K562 (cell line): Measurements from ENCODE around the gene BCL2L13. TPM values are rescaled to one million over a fixed set of nuclear protein-coding genes. Genes with fewer than 3 reads are reported as not detected.

Experiments
- ADNP ChIP-seq: fragments of 200-800 bp; sonication (Bioruptor generic); IDR thresholded peaks from 2 replicates; pipeline ENCODE4 v1.6.1; 2016; ENCODE audit warnings: missing genetic modification characterization, missing compliant biosample characterization
- ARID1B ChIP-seq: fragments of 450-650 bp; IDR thresholded peaks from 2 replicates; pipeline ENCODE4 v1.6.1; 2016; ENCODE audit warnings: antibody characterized with exemption, mild to moderate bottlenecking, inconsistent platforms
- CBFA2T2 ChIP-seq: fragments of 450-650 bp; conservative IDR thresholded peaks from 2 replicates; pipeline ENCODE4 v1.6.1; 2017; ENCODE audit warnings: mild to moderate bottlenecking
- HINFP ChIP-seq: fragments of 450-650 bp; conservative IDR thresholded peaks from 2 replicates; pipeline ENCODE4 v1.6.1; 2016; ENCODE audit warnings: missing genetic modification characterization, low read depth, mild to moderate bottlenecking, control low read depth, missing compliant biosample characterization
- OTX1 ChIP-seq: fragments of 450-650 bp; formaldehyde crosslinking; IDR thresholded peaks from 2 replicates; pipeline ENCODE4 v1.4.0; 2022; ENCODE audit warnings: mild to moderate bottlenecking
- PRPF4 ChIP-seq: fragments of 200-400 bp; formaldehyde crosslinking; IDR thresholded peaks from one replicate; pipeline ENCODE4 v1.6.1; 2017; ENCODE audit warnings: low read length, low read depth, mild to moderate bottlenecking; ENCODE audit not compliant: insufficient read depth, poor library complexity, severe bottlenecking
- RHOXF2B ChIP-seq: fragments of 250-450 bp; sonication (Bioruptor Pico); conservative IDR thresholded peaks from 2 replicates; pipeline ENCODE4 v1.5.1; 2021
- RREB1 ChIP-seq: fragments of 250-450 bp; sonication (Bioruptor Pico); IDR thresholded peaks from 2 replicates; pipeline ENCODE4 v1.4.0; 2020
- XRCC5 ChIP-seq: fragments of 200-400 bp; formaldehyde crosslinking; IDR thresholded peaks from 2 replicates; pipeline ENCODE4 v1.6.1; 2017; ENCODE audit warnings: low read depth, mild to moderate bottlenecking, low read length
- ZNF121 ChIP-seq: sonication (generic); formaldehyde crosslinking; conservative IDR thresholded peaks from 2 replicates; pipeline ENCODE4 v1.8.0; 2022; ENCODE audit warnings: missing genetic modification reagents
- ZNF639 ChIP-seq, 2 experiments: fragments of 200-800 bp in 1 of 2; sonication (Bioruptor generic) in 1 of 2; sonication (generic) in 1 of 2; formaldehyde crosslinking in 1 of 2; IDR thresholded peaks in 1 of 2; conservative IDR thresholded peaks in 1 of 2; 2 replicates each; pipeline versions ENCODE4 v1.5.0 to v1.6.1; 2016 to 2020; ENCODE audit warnings: missing compliant biosample characterization in 1 of 2, missing genetic modification characterization in 1 of 2, missing genetic modification reagents in 1 of 2
- polyA plus RNA-seq, 8 experiments: library from polyadenylated mRNA; depleted of rRNA in 4 of 8; stranded (reverse) in 5 of 8; unstranded in 3 of 8; fragments of >200 nt; fragmentation: Nextera tagmentation in 2 of 8; fragmentation: Illumina TruSeq in 1 of 8; extraction: Ambion mirVana in 2 of 8; extraction: Trizol in 1 of 8; gene quantifications; 2 replicates each; pipeline versions ENCODE4 v1.2.1 to v1.2.3, GENCODE V29; 2011 to 2014; ENCODE audit warnings: inconsistent platforms in 1 of 8, missing spikeins in 1 of 8
- total RNA-seq, 7 experiments: library from RNA; depleted of rRNA in 6 of 7; stranded (reverse); fragments of >200 nt in 6 of 7; fragmentation: Illumina TruSeq in 2 of 7; extraction: Trizol in 2 of 7; gene quantifications; 2 replicates each; pipeline versions ENCODE4 v1.2.1 to v1.2.3, GENCODE V29; 2011 to 2021; ENCODE audit warnings: low replicate concordance in 1 of 7

BCL2L13 gene
- total and polyA plus RNA-seq, 9 of the 15 experiments (the other 6 are each of a cell fraction or from before 2014, with no cell fraction given) = 41.5 to 63.4 (median 56.5) TPM

- TF ChIP-seq HINFP (tag) (no peak), RHOXF2B (peak; percentile 80; the same call in 1 of the 2 replicates), ZNF639 (CRISPR knock-in tag; conservative IDR thresholded peaks at IDR 0.05 in 1 of 2, IDR thresholded peaks at IDR 0.05 in 1 of 2) (peak in 1 of 2 experiments; percentile 10; a peak in 2 of 4 replicates), PRPF4 (no peak), ADNP (no peak), OTX1 (CRISPR knock-in tag) (no peak; the same call in 1 of the 2 replicates), ZNF121 (no peak), CBFA2T2 (peak; percentile 83), ARID1B (peak; percentile 65), XRCC5 (peak; percentile 50; the same call in 1 of the 2 replicates), RREB1 (CRISPR knock-in tag) (no peak)
Observed at GRCh38 chr22:17628406-17629172, 10.0 kb upstream of the BCL2L13 start, which contains the start of gene ATP6V1E1 (continued).
